Activated naive CD8-positive, alpha-beta T cell treated with anti-CD3 and anti-CD28 coated beads, Interleukin-2, amount 50 U/mL, for 24 hours (primary cell): ENCODE results near the gene CASK.

Source experiments
- ATAC-seq: fragments of 150-1000 bp; cut with Tn5 transposase; one replicate; pipeline ENCODE4 v1.10.0; 2021
- DNase-seq: peaks from one replicate; pipeline ENCODE4 v3.0.0; 2021
- H3K27ac Mint-ChIP-seq: one replicate; pipeline ENCODE4 v1.8.0; 2021; ENCODE audit warnings: mild to moderate bottlenecking, mixed read lengths
- H3K27me3 Mint-ChIP-seq: one replicate; pipeline ENCODE4 v1.8.0; 2021; ENCODE audit warnings: mixed read lengths
- H3K36me3 Mint-ChIP-seq: one replicate; pipeline ENCODE4 v1.8.0; 2021; ENCODE audit warnings: low read depth, mixed read lengths
- H3K4me1 Mint-ChIP-seq: one replicate; pipeline ENCODE4 v1.8.0; 2021; ENCODE audit warnings: mixed read lengths
- H3K4me3 Mint-ChIP-seq: one replicate; pipeline ENCODE4 v1.8.0; 2021; ENCODE audit warnings: mild to moderate bottlenecking, moderate library complexity, mixed read lengths
- H3K9me3 Mint-ChIP-seq: one replicate; pipeline ENCODE4 v1.8.0; 2021; ENCODE audit warnings: mixed read lengths

The CASK gene

DNA sequence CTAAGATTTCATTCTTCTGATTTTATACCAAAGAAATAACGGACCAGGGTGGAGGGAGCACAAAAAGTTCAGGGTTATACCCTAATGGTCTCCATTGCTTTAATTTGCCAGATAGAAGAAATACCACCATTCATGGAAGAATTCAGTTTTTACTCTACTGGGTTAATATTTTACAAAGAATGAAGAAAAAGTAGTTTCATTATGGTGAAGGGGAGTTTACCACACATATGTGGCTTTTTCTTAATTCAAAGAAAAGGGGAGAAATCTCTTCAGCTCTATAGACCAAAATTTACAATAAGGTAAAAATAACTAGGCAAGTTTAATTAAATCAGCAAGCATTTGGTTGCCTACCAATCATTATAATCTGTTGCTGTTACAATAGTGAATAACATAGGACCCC lies 37.6 kb downstream of the CASK start:
- no peak overlapping the region for H3K27ac Mint-ChIP-seq
- H3K36me3 Mint-ChIP-seq, result peaks cover 2% of the 10 kb centered on the region
- peaks cover 42% of the 10 kb centered on the region for H3K4me1 Mint-ChIP-seq
- H3K4me3 Mint-ChIP-seq, result no peak overlapping the region
- no peaks in the 10 kb centered on the region for H3K27me3 Mint-ChIP-seq
- ATAC-seq (no peak), DNase-seq (no peak)
- peaks cover 4% of the 10 kb centered on the region for H3K9me3 Mint-ChIP-seq

- peaks cover 37% of the 10 kb centered on the region for H3K4me1 Mint-ChIP-seq
- ATAC-seq (no peak), DNase-seq (no peak)
- H3K27ac Mint-ChIP-seq, result no peak overlapping the region
- H3K9me3 Mint-ChIP-seq, result no peaks in the 10 kb centered on the region
- H3K27me3 Mint-ChIP-seq, result no peaks in the 10 kb centered on the region
- H3K36me3 Mint-ChIP-seq, result no peaks in the 10 kb centered on the region
- H3K4me3 Mint-ChIP-seq, result no peak overlapping the region
Observed at GRCh38 chrX:41881166-41881565, 42.2 kb downstream of the CASK start.

DNA sequence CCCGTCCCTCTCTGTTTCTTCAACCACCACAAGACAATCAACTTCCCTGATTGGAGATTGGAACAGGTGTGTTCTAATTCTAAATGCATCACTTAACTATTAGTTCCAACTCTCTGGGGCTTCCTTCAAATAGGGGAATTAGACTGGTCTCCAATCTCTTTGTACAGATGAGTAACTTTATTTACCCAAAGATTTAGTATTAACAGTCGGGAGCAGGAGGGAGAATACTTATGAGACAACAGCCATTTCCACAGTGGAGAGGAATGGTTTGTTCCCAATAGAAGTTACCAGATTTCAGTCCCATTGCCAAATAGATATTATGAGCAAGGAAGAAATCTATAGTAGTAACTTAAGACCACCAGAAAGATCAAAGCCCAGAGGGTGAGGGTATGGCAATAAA lies 46.2 kb downstream of the CASK start:
- H3K4me3 Mint-ChIP-seq, result no peak overlapping the region
- ATAC-seq, result no peak
- no peaks in the 10 kb centered on the region for H3K27me3 Mint-ChIP-seq
- no peak overlapping the region for H3K27ac Mint-ChIP-seq
- no peaks in the 10 kb centered on the region for H3K9me3 Mint-ChIP-seq
- no peak for DNase-seq
- H3K4me1 Mint-ChIP-seq, result peaks cover 35% of the 10 kb centered on the region
- H3K36me3 Mint-ChIP-seq, result no peaks in the 10 kb centered on the region

DNA sequence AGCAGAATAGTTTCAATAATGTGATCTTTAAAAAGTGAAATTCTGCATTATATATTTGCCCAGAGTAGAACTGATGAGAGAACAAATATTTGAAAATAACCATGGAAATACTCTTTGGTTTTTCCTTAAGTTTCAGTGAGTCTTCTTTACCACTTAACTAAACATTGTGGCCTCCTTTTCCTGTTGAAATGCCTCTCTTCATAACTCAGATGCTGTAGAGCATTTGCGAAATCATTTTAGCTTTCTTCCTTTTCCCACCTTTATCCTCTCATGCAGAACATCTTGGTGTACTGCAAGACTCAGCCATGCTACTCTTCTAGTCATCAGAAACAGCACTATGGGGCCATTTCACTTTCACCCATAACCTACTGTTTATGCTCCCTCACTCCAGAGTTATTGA lies 48.2 kb downstream of the CASK start:
- Mint-ChIP-seq H3K36me3 (no peaks in the 10 kb centered on the region), H3K27me3 (no peaks in the 10 kb centered on the region), H3K4me1 (peaks cover 34% of the 10 kb centered on the region), H3K27ac (no peak overlapping the region), H3K9me3 (no peaks in the 10 kb centered on the region), H3K4me3 (no peak overlapping the region)
- ATAC-seq, result no peak
- DNase-seq, result no peak

- peaks cover 58% of the 10 kb centered on the region for H3K4me1 Mint-ChIP-seq
Observed at GRCh38 chrX:41870719-41871151, 52.6 kb downstream of the CASK start.

DNA sequence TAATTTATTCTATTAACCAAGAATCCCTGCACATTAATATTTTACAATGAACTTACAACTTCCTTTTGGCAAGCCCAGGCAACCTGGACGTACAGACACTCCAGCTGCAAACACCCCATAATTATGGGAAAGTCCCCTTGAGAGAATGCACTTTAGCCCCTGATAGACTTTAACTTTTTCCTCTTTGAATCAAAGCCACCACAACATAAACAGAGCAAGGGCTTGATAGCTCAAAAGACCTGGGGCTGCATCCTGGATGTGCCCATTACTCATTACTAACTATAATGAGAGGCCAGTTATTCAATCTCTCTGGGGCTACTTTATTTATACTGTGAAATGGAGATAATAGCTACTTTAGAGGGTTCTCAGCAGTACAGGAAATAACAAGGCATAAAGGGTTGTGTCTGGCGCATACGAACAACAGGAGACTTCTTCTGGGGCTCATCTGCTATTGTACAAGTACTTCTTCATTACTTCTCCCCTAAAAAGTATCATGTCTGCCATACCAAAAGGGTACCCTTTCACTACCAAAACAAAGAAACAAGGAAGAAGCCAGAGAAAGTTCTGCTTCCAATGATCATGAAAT lies 54.9 kb downstream of the CASK start:
- Mint-ChIP-seq H3K36me3 (no peaks in the 10 kb centered on the region), H3K27ac (no peak overlapping the region), H3K27me3 (no peaks in the 10 kb centered on the region), H3K4me1 (peaks cover 65% of the 10 kb centered on the region), H3K4me3 (no peak overlapping the region), H3K9me3 (no peaks in the 10 kb centered on the region)
- ATAC-seq (no peak), DNase-seq (no peak)

More at GRCh38 chrX:41870719-41871151, 52.6 kb downstream of the CASK start:
- H3K4me3 Mint-ChIP-seq, result no peak overlapping the region
- no peaks in the 10 kb centered on the region for H3K27me3 Mint-ChIP-seq
- H3K36me3 Mint-ChIP-seq, result no peaks in the 10 kb centered on the region
- no peaks in the 10 kb centered on the region for H3K9me3 Mint-ChIP-seq
- H3K27ac Mint-ChIP-seq, result peak overlapping the region; percentile 47
- ATAC-seq, result no peak
- DNase-seq, result no peak

- Mint-ChIP-seq H3K36me3 (no peaks in the 10 kb centered on the region), H3K9me3 (no peaks in the 10 kb centered on the region), H3K4me3 (no peak overlapping the region), H3K27me3 (no peaks in the 10 kb centered on the region), H3K27ac (peak overlapping the region; percentile 54), H3K4me1 (peaks cover 45% of the 10 kb centered on the region)
- no peak for DNase-seq
- no peak for ATAC-seq
Observed at GRCh38 chrX:41863343-41864203, 59.8 kb downstream of the CASK start.

DNA sequence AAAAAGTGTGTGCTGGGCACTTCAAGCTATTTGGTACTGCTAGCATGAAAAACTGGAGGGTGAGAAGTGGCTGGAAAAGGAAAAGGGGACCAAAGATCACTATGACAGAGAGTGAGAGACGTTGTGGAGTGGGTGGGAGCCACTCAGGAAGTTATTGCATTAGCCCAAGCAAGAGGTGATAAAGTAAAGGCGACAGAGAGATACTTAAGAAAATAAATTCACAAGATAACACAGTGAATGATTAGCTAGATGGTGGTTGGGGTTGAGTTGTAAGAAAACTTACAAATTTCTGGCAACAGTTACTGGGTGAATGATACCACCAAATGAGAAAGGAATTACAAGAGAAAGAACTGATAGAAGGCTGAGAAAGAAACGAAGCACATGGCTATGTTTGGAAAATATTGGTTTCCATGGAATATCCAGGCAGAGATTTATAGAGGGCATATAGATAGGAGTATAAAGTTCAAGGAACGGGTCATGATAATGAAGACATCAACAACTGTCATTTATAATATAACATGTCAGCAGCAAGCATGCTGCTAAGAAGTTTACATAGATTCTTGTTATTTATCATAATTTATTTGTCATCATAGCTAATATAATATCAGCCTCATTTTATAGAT lies 60.7 kb downstream of the CASK start:
- peak overlapping the region; percentile 34 for H3K27ac Mint-ChIP-seq
- H3K27me3 Mint-ChIP-seq, result no peaks in the 10 kb centered on the region
- no peak overlapping the region for H3K4me3 Mint-ChIP-seq

DNA sequence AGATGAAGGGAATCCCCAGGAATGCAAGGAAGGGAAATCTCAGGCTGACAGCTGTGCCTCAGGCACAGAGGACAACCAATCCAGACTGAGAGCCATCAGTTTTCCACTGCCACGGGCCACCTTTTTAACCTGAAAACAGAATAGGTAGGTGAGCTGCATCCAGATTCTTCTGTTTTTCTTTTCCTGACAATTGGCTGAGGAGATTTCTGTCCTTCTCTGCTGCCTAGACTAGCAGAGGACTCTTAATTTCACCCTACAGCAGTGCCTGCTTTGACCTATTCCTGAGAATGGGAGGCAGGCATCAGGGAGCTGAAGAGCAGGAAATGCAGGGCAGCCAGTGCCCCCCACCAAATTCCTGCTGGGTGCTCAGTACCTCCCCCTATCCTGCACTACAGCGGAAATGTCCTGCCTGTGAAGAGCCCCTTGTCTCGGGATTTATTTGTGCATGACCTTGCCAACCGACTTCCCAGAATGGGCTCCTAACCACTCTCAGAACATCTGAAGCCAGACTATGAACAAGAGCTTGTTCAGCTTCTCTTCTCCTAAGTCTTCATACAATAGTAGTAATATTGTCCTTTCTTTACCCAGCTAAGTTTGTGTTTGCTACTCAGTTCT lies 65.1 kb downstream of the CASK start:
- Mint-ChIP-seq H3K4me1 (peaks cover 22% of the 10 kb centered on the region), H3K27me3 (no peaks in the 10 kb centered on the region), H3K4me3 (no peak overlapping the region), H3K27ac (no peak overlapping the region), H3K36me3 (peaks cover 8% of the 10 kb centered on the region), H3K9me3 (no peaks in the 10 kb centered on the region)
- DNase-seq (no peak), ATAC-seq (no peak)

More for the DNA sequence above, 60.7 kb downstream of the CASK start:
- Mint-ChIP-seq H3K36me3 (no peaks in the 10 kb centered on the region), H3K4me1 (peaks cover 37% of the 10 kb centered on the region), H3K9me3 (no peaks in the 10 kb centered on the region)
- ATAC-seq (no peak), DNase-seq (no peak)

DNA sequence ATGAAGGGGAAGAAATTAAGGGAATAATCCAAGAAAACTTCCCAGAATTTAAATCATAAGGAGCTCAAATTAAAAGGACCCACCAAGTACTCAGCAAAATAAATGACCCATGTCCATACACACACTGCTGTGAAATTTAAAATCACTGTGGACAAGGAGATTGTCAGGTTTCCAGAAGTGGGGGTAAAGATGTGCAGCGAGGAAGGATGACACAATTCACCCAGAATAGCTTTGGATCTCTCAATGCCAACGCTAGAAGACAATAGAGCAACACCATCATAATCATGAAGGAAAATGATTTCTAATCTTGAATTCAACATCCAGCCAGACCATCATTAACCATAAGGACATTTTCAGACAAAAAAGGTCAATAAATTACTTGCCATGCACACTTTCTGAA lies 65.7 kb downstream of the CASK start:
- Mint-ChIP-seq H3K36me3 (peaks cover 8% of the 10 kb centered on the region), H3K27me3 (no peaks in the 10 kb centered on the region), H3K9me3 (no peaks in the 10 kb centered on the region), H3K4me1 (peaks cover 17% of the 10 kb centered on the region), H3K27ac (no peak overlapping the region), H3K4me3 (no peak overlapping the region)
- no peak for DNase-seq
- no peak for ATAC-seq

DNA sequence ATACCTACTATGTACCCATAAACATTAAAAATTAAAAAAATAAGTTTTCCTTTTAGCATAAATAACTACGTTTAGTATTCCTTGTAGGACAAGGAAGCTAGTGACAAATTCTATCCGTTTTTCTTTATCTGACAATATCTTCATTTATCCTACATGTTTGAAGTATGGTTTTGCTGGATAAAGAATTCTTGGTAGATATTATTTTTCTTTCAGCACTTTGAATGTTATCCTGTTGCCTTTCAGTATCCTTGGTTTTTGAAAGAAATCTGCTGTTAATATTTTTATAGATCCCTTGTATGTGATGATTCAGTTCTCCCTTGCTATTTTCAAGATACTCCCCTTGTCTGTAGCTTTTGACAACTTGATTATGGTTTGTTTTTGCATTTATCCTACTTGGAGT lies 76.6 kb downstream of the CASK start:
- no peak for DNase-seq
- ATAC-seq, result no peak
- Mint-ChIP-seq H3K36me3 (peaks cover 55% of the 10 kb centered on the region), H3K9me3 (peaks cover 39% of the 10 kb centered on the region), H3K27me3 (no peaks in the 10 kb centered on the region), H3K4me3 (no peak overlapping the region), H3K27ac (no peak overlapping the region), H3K4me1 (no peaks in the 10 kb centered on the region)

- no peaks in the 10 kb centered on the region for H3K27me3 Mint-ChIP-seq
- ATAC-seq (no peak), DNase-seq (no peak)
- H3K9me3 Mint-ChIP-seq, result peaks cover 11% of the 10 kb centered on the region
- H3K4me1 Mint-ChIP-seq, result peaks cover 11% of the 10 kb centered on the region
- H3K27ac Mint-ChIP-seq, result no peak overlapping the region
- H3K36me3 Mint-ChIP-seq, result peaks cover 13% of the 10 kb centered on the region
- no peak overlapping the region for H3K4me3 Mint-ChIP-seq
Observed at GRCh38 chrX:41837270-41837944, 85.9 kb downstream of the CASK start.

- no peak for DNase-seq
- no peak for ATAC-seq
- H3K36me3 Mint-ChIP-seq, result peaks cover 6% of the 10 kb centered on the region
- H3K4me3 Mint-ChIP-seq, result no peak overlapping the region
- H3K9me3 Mint-ChIP-seq, result peaks cover 3% of the 10 kb centered on the region
- H3K4me1 Mint-ChIP-seq, result peaks cover 8% of the 10 kb centered on the region
- no peaks in the 10 kb centered on the region for H3K27me3 Mint-ChIP-seq
- H3K27ac Mint-ChIP-seq, result no peak overlapping the region
Observed at GRCh38 chrX:41828826-41829225, 94.5 kb downstream of the CASK start.

DNA sequence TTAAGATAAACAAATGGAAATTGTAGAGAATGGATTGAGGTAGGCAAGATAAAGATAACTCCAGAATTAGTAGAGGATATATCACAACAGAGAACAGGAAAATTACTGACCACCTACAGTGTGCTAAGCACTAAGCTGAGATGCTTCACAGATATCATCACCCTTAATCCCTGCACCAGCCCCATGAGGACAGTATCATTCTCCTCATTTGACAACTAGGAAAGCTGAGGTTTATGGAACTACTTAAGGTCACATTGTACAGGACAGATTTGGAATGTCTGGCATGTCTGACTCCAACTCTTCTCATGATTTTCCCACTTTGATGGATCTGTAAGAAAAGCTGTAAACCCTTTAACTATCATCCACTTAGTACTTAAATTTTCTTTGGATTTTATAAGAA lies 95.5 kb downstream of the CASK start:
- no peak for ATAC-seq
- H3K4me1 Mint-ChIP-seq, result peaks cover 8% of the 10 kb centered on the region

More for the DNA sequence above, 95.5 kb downstream of the CASK start:
- Mint-ChIP-seq H3K27ac (no peak overlapping the region), H3K4me3 (no peak overlapping the region), H3K9me3 (peaks cover 3% of the 10 kb centered on the region), H3K27me3 (no peaks in the 10 kb centered on the region), H3K36me3 (peaks cover 12% of the 10 kb centered on the region)
- no peak for DNase-seq
